Right renal pelvis (tissue), 4 donors: ENCODE data around the gene SCUBE3. TPM values are rescaled to one million over a fixed set of nuclear protein-coding genes. Genes with fewer than 3 reads are reported as not detected.
A peak's percentile ranks its signal among the peaks of the same experiment; 100 is the strongest.

ENCODE experiments used
- DNase-seq, 4 donors: peaks; one replicate each; pipeline ENCODE4 v3.0.0-alpha.2; 2013; ENCODE audit warnings: low read depth in 4 of 4, low spot score in 3 of 4, missing footprints in 1 of 4
- polyA plus RNA-seq, 4 donors: library from polyadenylated mRNA; unstranded; fragments of 120-200 nt; gene quantifications; one replicate each; pipeline ENCODE4 v1.2.1, GENCODE V29; 2013; ENCODE audit not compliant: insufficient read length in 4 of 4

Gene SCUBE3
- 10 to 100 TPM; 39.9 to 52.2 (median 43.1) TPM for polyA plus RNA-seq

GRCh38 chr6:35213824-35214756 lies at the start of gene SCUBE3:
Gene SCUBE3, plus strand, starts transcription at chr6:35213956. Its CDS starts 463 bp downstream, at chr6:35214419.
- DNase-seq = peak in 2 of 4 donors; percentile 55 to 60

GRCh38 chr6:35164277-35164676 lies 49.5 kb upstream of the SCUBE3 start:
- no peak for DNase-seq

GRCh38 chr6:35164868-35165267 lies 48.9 kb upstream of the SCUBE3 start:
- DNase-seq = no peak

- no peak for DNase-seq
Observed at GRCh38 chr6:35165630-35166071, 48.1 kb upstream of the SCUBE3 start.

GRCh38 chr6:35166116-35166515 lies 47.6 kb upstream of the SCUBE3 start:
- DNase-seq = no peak

GRCh38 chr6:35166520-35166919 lies 47.2 kb upstream of the SCUBE3 start:
- no peak for DNase-seq

- DNase-seq = no peak
Observed at GRCh38 chr6:35167505-35167904, 46.3 kb upstream of the SCUBE3 start.

- peak in 2 of 4 donors; percentile 64 to 69 for DNase-seq
Observed at GRCh38 chr6:35168461-35168861, 45.3 kb upstream of the SCUBE3 start.

GRCh38 chr6:35170166-35170565 lies 43.6 kb upstream of the SCUBE3 start:
- DNase-seq = no peak

- DNase-seq = no peak
Observed at GRCh38 chr6:35170891-35171290, 42.9 kb upstream of the SCUBE3 start.

- no peak for DNase-seq
Observed at GRCh38 chr6:35173044-35173426, 40.7 kb upstream of the SCUBE3 start.

GRCh38 chr6:35173427-35174087 lies 40.2 kb upstream of the SCUBE3 start:
- no peak for DNase-seq

GRCh38 chr6:35174088-35174434 lies 39.7 kb upstream of the SCUBE3 start:
- no peak for DNase-seq

GRCh38 chr6:35174501-35174900 lies 39.3 kb upstream of the SCUBE3 start:
- DNase-seq = no peak

GRCh38 chr6:35176301-35177024 lies 37.3 kb upstream of the SCUBE3 start:
- no peak for DNase-seq

GRCh38 chr6:35177157-35177556 lies 36.6 kb upstream of the SCUBE3 start:
- no peak for DNase-seq

- no peak for DNase-seq
Observed at GRCh38 chr6:35177596-35177995, 36.2 kb upstream of the SCUBE3 start.

- DNase-seq = no peak
Observed at GRCh38 chr6:35178012-35178411, 35.7 kb upstream of the SCUBE3 start.

GRCh38 chr6:35178932-35179832 lies 34.6 kb upstream of the SCUBE3 start:
- no peak for DNase-seq

- DNase-seq = no peak
Observed at GRCh38 chr6:35179901-35180535, 33.7 kb upstream of the SCUBE3 start.
